22Rv1 (cell line): ENCODE measurements around the gene CNST.

Source experiments
- H3K27ac ChIP-seq: fragments of 450-650 bp; 2 replicates; pipeline ENCODE4 v1.5.1; 2017
- CTCF ChIP-seq: fragments of 450-650 bp; IDR thresholded peaks from 2 replicates; pipeline ENCODE4 v1.5.1; 2017; ENCODE audit warnings: mild to moderate bottlenecking
- ZFX ChIP-seq: fragments of 450-650 bp; IDR thresholded peaks from 2 replicates; pipeline ENCODE4 v1.6.1; 2017; ENCODE audit warnings: antibody characterized with exemption, borderline replicate concordance

CNST gene

DNA sequence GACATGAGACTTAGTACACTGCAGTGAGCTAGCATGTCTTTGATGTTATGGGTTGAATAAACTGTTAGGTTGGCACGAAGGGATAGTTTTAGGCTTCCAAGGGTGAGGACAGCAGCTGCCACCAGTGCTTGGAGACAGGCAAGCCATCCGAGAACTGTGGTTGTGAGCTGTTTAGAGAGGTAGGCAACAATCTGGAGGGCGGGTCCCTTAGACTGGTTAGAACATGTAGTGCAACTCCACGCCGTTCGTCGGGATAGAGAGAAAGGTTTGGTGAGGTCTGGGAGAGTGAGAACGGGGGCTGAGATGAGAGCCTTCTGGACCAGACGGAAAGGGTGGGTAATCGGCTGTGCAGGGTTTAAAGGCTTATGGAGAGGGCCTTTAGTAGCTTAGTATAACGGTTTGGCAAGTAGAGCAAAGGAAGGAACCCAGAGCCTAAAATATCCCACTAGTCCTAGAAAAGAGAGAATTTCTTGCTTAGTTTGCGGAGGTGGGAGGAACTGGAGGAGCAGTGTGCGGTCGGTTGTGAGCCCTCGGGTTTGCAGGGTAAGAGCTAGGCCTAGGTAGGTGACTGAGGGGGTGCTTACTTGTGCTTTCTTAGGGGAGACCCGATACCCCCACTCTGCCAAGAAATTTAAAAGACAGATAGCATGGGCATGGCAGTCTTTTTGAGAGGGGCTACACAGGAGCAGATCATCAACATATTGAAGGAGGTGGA is 72.8 kb downstream of the CNST start:
- H3K27ac ChIP-seq: no peak overlapping the region
- TF ChIP-seq CTCF (no peak), ZFX (no peak)

GRCh38 chr1:246639732-246640131 is 73.5 kb downstream of the CNST start:
- TF ChIP-seq CTCF (no peak), ZFX (no peak)
- no peak overlapping the region for H3K27ac ChIP-seq

DNA sequence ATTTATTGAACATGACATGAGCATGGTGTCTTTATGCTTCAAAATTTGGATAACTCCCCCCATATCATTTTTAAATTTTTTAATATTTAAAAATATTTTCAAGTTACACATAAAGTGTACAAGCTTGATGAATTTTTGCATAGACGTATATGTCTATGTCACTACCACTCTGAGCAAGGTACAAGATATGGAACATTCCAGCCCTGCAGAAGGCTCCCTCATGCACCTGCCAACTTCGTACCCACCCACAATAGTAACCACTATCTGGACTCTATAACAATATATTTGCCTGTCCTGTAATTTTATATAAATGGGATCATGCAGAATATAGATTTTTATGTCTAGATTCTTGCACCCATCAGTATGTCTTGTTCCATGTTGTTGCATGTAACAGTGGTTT is 74.5 kb downstream of the CNST start:
- TF ChIP-seq CTCF (no peak), ZFX (no peak)
- H3K27ac ChIP-seq: no peak overlapping the region

DNA sequence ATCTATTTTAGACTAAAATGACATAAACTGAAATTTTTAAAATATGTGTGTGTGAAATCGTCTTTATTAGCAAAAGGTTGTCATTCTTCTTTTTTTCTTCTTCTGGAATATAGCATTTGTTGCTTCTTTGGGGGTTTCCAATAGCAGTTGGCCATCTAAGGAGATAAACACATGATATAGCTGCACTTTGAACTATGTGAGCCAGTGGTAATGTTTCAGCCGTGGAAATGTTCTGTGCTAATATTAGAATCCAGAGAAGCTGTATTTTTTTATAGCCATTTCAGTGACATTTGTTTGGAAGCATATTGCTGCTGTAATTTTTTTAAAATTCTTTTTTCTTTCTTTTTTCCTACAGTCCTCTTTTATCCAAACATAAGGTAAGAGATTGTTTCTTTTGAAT is 75.1 kb downstream of the CNST start:
- H3K27ac ChIP-seq: no peak overlapping the region
- TF ChIP-seq ZFX (no peak), CTCF (no peak)

DNA sequence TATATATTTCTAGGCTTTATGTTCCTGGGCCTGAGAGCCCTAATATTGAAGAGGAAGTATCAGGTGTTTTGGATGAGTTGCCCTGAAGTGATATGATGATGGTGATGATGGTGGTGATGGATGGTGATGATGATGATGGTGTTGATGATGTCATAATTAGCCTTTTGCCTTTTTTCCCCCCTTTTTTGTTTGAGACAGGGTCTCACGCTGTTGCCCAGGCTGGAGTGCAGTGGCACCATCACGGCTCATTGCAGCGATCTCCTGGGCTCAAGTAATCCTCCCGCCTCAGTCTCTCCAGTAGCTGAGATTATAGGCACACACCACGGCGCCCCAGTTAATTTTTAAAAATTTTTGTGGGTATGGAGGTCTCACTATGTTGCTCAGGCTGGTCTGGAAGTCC is 76.5 kb downstream of the CNST start:
- TF ChIP-seq ZFX (no peak), CTCF (no peak)
- no peak overlapping the region for H3K27ac ChIP-seq

- no peak overlapping the region for H3K27ac ChIP-seq
Measured at GRCh38 chr1:246647113-246647512, 80.9 kb downstream of the CNST start.

More at GRCh38 chr1:246647113-246647512, 80.9 kb downstream of the CNST start:
- TF ChIP-seq ZFX (no peak), CTCF (no peak; the same call in 1 of the 2 replicates)
